Measurements from ENCODE around the gene GPR27.

The GPR27 gene

DNA sequence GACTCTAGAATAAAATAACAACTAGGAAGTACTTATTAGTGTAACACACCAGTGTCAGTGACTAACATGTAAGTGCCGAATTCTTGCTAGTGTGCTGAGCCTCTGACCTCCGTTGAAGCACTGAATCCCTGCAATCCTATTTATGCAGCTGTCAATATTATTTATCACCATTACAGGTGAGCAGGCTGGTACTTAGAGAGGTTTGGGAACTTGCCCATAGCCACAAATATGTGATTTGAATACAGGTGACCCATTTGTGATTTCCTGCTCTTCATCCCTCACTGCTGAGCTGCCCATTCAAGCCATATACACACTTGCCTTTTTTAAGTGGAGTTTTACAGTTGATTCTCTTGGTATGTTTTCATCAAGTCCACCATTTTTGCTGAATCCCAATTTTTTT, 40.6 kb upstream of the GPR27 start:
- TF ChIP-seq, protein P1, sequence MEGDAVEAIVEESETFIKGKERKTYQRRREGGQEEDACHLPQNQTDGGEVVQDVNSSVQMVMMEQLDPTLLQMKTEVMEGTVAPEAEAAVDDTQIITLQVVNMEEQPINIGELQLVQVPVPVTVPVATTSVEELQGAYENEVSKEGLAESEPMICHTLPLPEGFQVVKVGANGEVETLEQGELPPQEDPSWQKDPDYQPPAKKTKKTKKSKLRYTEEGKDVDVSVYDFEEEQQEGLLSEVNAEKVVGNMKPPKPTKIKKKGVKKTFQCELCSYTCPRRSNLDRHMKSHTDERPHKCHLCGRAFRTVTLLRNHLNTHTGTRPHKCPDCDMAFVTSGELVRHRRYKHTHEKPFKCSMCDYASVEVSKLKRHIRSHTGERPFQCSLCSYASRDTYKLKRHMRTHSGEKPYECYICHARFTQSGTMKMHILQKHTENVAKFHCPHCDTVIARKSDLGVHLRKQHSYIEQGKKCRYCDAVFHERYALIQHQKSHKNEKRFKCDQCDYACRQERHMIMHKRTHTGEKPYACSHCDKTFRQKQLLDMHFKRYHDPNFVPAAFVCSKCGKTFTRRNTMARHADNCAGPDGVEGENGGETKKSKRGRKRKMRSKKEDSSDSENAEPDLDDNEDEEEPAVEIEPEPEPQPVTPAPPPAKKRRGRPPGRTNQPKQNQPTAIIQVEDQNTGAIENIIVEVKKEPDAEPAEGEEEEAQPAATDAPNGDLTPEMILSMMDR (IDR thresholded peaks at IDR 0.05), result no peak

DNA sequence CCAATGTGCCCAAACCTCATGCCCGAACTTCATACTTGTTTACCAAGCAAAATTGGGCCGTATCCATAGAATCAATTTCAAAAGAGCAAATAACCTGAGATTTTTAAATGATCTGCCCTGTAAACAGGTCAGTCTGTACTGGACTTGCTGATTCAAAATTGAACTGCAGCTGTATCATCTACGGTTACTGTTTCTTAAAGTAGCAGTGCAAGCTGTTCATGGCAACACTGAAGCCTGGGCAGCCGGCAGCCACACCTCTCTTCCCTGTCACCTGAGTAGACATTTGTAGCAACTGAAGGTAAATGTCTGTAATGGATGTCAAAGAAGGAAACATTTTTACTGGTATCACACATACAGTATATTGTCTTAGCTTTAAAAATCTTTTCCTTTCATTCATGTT, 39.1 kb upstream of the GPR27 start:
- TF ChIP-seq, protein P1 (IDR thresholded peaks at IDR 0.05), result no peak

DNA sequence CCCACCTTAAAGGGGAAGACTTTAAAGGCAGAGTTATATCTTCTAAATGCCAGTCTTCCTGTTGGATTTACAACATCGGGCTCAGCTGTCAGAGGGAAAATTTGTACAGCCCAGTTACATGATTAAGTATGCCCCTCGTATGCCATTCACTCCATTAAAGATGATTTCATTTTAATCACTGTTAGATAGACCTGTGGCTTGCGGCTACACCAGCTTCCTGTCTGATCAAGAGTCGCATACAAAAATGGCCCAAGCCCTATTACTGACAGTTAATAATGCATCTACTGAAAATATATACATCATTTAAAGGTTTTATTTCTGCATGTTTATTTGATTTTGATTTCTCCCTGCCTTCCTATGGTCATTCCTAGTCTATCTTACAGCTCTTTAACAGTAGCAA, 35.6 kb upstream of the GPR27 start:
- TF ChIP-seq, protein P1 (IDR thresholded peaks at IDR 0.05), result no peak

DNA sequence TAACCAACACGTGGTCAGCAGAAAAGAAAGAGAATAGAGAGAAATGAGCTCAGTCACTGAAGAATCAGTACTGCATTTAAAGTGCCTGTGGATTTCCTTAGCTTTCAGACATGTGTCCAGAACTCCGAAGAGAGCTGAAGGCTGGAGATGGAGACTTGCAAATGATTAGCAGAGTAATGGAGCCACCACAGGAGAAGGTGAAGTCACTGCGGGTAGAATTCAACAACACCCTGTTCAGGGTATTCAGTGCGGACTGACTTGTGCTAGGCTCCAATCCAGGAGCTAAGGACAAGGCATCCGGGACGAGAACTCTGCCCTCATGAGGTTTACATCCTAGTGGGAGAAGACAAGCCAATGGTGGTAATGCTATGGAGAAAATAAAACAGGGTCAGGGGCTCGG, 32.7 kb upstream of the GPR27 start:
- TF ChIP-seq, protein P1 (IDR thresholded peaks at IDR 0.05), result no peak

DNA sequence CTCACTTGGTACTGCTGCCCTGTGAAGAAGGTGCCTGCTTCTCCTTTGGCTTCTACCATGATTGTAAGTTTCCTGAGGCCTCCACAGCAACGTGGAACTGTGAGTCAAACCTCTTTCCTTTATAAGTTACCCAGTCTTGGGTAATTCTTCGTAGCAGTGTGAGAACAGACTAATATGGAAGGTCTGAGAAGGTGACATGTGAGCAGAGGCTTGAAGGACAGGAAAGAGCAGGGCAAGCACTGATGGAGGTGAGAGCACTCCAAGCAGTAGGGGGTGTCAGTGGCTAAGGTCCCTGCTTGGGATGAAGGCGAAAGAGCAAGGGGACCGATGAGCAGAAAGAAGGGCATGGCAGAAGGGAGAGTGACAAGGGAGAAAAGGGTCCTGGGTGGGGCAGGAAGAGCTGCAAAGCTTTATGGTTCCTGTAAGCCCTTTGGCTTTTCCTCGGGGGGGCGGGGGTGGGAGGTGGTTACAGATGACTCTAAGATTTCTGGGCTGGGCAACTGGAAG, 32.0 kb upstream of the GPR27 start:
- TF ChIP-seq, protein P1 (IDR thresholded peaks at IDR 0.05), result no peak

DNA sequence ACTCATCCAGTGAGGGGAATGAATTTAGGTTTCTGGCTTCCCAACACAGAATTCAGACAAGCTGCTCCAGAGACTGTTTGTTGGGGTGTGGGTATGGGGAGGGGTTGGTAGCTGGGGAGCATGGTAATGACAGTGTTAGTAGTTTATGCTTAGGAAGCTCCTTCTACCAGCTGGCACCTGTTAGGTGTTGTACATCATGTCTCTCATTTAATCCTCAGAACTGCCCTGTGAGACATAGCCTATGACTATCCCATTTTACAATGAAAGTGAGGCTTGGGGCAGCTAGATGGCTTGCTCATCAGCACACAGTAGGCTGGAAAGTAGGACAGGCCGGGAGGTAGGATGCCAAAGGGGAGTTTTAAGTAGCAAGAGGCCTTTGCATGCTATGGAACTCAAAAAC, 31.0 kb upstream of the GPR27 start:
- TF ChIP-seq, protein P1 (IDR thresholded peaks at IDR 0.05), result no peak

DNA sequence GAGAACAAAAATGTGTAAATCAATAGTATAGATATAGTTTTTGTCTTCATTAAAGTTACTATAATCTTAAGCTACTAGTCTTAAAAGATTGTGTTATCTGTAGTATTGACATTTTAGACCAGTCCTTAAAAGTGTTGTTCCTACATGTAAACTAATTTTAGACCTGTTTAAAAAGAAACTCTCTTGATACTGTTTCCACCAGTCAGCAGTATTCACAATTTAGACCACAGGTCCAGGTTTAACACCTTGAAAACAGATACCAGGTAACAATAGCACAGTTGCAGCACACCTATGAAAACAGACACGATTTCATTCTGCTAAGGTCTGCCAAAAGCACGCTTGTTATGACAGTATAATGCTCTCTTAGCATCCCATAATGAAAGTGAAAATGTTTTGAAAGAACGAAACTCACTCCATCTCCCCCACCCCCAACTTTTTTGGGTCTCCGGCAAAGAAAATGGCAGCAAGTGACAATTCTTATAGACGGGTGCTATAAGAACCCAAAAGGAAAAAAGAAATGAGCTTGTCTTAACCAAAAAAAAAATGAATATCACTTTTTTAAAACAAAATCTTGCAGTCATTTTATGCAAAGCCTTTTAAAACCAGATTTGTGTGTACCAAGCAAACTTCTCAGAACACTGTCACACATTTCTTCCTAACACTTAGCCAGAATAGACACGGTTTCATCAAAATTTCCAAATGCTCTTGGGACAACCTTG, 30.0 kb upstream of the GPR27 start:
- TF ChIP-seq, protein P1 (IDR thresholded peaks at IDR 0.05), result no peak

DNA sequence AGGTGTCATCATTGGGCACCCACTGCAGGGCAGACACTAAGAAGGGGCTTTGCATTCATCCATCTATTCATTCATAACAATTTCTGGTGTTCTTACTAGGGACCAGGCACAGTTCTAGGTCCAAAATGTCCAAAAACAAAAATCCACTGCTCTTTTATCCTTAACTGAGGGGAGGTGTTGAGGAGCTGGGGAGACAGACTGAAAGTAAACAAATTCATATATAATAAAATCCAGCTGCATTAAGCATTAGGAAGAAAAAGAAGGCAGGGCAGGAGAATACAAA, 29.5 kb upstream of the GPR27 start:
- TF ChIP-seq, protein P1 (IDR thresholded peaks at IDR 0.05), result no peak

All from LNCAP (cell line).